ENCODE data around the gene MIR17HG. TPM values are rescaled to one million over a fixed set of nuclear protein-coding genes. Genes with fewer than 3 reads are reported as not detected.

Gene MIR17HG
- total and polyA plus RNA-seq, 9 donors: 0.82 to 7.9 (median 5.1) TPM

- WGBS, 3 donors: 0 to 1% (median 1%) methylated on average over 28 to 76 of the region's 76 CpGs
- peak; percentile 36 to 72 (median 47) for DNase-seq
Observed at GRCh38 chr13:91398413-91399188, 51.1 kb downstream of the MIR17HG start, which contains the start of gene GPC5. TSS of gene GPC5 (plus strand) at chr13:91398621.

GRCh38 chr13:91399189-91400062 is 51.9 kb downstream of the MIR17HG start:
- TF ChIP-seq POLR2A (IDR thresholded peaks at IDR 0.05) (no peak), CTCF (IDR thresholded peaks at IDR 0.05) (no peak), EP300 (IDR thresholded peaks at IDR 0.05) (no peak)
- DNase-seq: no peak
- WGBS, 3 donors: 25 to 34% (median 31%) methylated on average over 44 of the region's 44 CpGs
- intact Hi-C loops (cut with DNase I): no loop called here
- no peak overlapping the region for H3K27ac ChIP-seq
- no peaks in the 10 kb centered on the region for H3K36me3 ChIP-seq
- H3K27me3 ChIP-seq: no peaks in the 10 kb centered on the region
- H3K9me3 ChIP-seq: peaks cover 0 to 3% of the 10 kb centered on the region in 2 donors
- H3K4me3 ChIP-seq: peak overlapping the region; percentile 17
- H3K4me1 ChIP-seq (ENCODE audit: insufficient read depth): peaks cover 5% of the 10 kb centered on the region

More at GRCh38 chr13:91398413-91399188, 51.1 kb downstream of the MIR17HG start, which contains the start of gene GPC5:
- Histone ChIP-seq H3K27me3 (no peaks in the 10 kb centered on the region), H3K4me3 (peak within 1 kb of the TSS; percentile 17), H3K9me3 (peaks cover 0 to 3% of the 10 kb centered on the region in 2 donors), H3K36me3 (no peaks in the 10 kb centered on the region), H3K27ac (no peak within 1 kb of the TSS), H3K4me1 (ENCODE audit: insufficient read depth) (peaks cover 5% of the 10 kb centered on the region)
- TF ChIP-seq POLR2A (IDR thresholded peaks at IDR 0.05) (no peak), CTCF (IDR thresholded peaks at IDR 0.05) (no peak), EP300 (IDR thresholded peaks at IDR 0.05) (no peak)
- intact Hi-C loops (cut with DNase I): no loop called here

- Histone ChIP-seq H3K4me1 (ENCODE audit: insufficient read depth) (peaks cover 5% of the 10 kb centered on the region), H3K4me3 (no peak overlapping the region), H3K27me3 (no peaks in the 10 kb centered on the region), H3K27ac (no peak overlapping the region), H3K9me3 (no peaks in the 10 kb centered on the region), H3K36me3 (no peaks in the 10 kb centered on the region)
- intact Hi-C loops (cut with DNase I): no loop called here
- TF ChIP-seq POLR2A (IDR thresholded peaks at IDR 0.05) (no peak), EP300 (IDR thresholded peaks at IDR 0.05) (no peak), CTCF (IDR thresholded peaks at IDR 0.05) (no peak)
- 75 to 87% (median 87%) methylated on average over 6 of the region's 6 CpGs for WGBS, 3 donors
- no peak for DNase-seq
Observed at GRCh38 chr13:91400063-91400399, 52.5 kb downstream of the MIR17HG start.

GRCh38 chr13:91400671-91401070 is 53.2 kb downstream of the MIR17HG start:
- Histone ChIP-seq H3K9me3 (no peaks in the 10 kb centered on the region), H3K4me3 (no peak overlapping the region), H3K4me1 (ENCODE audit: insufficient read depth) (peaks cover 5% of the 10 kb centered on the region), H3K36me3 (no peaks in the 10 kb centered on the region), H3K27ac (no peak overlapping the region), H3K27me3 (no peaks in the 10 kb centered on the region)
- WGBS, 3 donors: 76 to 84% (median 84%) methylated on average over 3 of the region's 3 CpGs
- no peak for DNase-seq
- TF ChIP-seq POLR2A (IDR thresholded peaks at IDR 0.05): no peak
- no peak for TF ChIP-seq EP300 (IDR thresholded peaks at IDR 0.05)
- TF ChIP-seq CTCF (IDR thresholded peaks at IDR 0.05): no peak
- intact Hi-C loops (cut with DNase I): no loop called here
